CD4-positive, alpha-beta T cell treated with Interleukin-15 for 4 hours (primary cell): ENCODE measurements around the gene MED16.
A peak's percentile ranks its signal among the peaks of the same experiment; 100 is the strongest.
"Not testable (repeated sequence)": the region's sequence is repeated elsewhere in the genome, so short reads cannot be mapped to it uniquely, and the experiment has no call there.

Experiments
- DNase-seq: peaks from one replicate; pipeline ENCODE4 v3.0.0-alpha.2; 2020; ENCODE audit warnings: low spot score

The MED16 gene

DNA sequence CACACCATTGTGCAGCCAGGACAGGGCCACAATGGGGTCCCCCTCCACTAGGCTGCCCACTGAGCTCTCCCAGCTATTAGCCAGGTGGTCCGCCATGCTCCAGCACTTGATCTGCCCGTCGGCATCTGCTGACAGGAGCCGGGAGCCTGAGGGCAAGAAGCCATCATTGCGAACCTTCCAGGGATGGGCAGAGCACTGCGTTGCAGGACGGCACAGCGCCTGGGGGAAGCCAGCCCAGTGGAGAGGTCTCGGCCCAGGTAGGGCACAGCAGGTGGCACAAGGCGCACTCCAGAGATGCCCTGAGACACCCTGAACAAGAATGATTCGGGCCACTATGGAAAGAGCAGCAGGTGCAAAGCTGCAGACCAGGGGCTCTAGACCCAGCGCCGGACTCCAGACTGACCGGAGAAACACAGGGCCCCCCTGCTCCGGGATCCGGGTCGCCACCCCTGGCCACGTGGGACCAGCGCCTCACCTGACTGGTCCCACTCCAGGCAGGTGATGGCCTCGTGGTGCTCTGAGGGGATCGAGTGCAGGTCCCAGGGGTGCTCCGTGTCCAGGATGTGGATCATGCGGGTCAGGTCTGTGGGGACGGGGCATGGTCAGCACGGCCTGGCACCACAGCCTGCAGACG lies 3.2 kb downstream of the MED16 start:
- no peak for DNase-seq

DNA sequence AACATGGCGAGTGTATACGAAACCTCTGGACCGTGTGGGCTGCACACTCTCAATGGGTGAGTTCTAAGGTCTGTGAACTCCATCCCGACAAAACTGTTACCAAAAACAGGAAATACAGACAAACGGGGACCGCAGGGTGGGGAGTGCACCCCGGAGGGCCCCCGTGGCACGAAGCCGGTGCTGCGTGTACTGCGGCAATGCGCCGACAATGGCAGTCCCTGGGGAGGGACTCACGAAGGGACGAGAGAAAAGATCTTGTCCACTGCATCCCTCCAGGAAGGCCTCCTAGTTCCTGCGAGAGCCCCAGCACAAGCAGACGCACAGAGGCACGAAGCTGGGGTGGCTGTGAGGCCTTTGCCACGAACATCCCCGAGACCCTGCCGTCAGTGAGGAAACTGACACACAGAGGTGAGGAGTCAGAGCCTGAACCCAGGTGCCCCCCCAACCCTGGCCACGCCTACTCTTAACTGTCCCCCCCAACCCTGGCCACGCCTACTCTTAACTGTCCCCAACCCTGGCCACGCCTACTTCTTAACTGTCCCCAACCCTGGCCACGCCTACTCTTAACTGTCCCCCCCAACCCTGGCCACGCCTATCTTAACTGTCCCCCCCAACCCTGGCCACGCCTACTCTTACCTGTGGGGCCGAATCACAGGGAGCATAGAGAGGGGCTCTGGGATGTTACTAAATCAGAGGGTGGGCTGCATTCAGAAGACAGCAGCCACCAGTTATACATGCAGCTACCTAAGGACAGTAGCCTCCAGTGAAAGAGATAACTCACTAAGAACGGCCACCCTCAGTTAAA lies 4.2 kb downstream of the MED16 start:
- DNase-seq: no peak

- no peak for DNase-seq
Measured at GRCh38 chr19:887599-887998, 5.4 kb downstream of the MED16 start.

- DNase-seq: no peak
Measured at GRCh38 chr19:887072-887471, 5.9 kb downstream of the MED16 start.

- DNase-seq: no peak
Measured at GRCh38 chr19:885536-886224, 7.3 kb downstream of the MED16 start.

DNA sequence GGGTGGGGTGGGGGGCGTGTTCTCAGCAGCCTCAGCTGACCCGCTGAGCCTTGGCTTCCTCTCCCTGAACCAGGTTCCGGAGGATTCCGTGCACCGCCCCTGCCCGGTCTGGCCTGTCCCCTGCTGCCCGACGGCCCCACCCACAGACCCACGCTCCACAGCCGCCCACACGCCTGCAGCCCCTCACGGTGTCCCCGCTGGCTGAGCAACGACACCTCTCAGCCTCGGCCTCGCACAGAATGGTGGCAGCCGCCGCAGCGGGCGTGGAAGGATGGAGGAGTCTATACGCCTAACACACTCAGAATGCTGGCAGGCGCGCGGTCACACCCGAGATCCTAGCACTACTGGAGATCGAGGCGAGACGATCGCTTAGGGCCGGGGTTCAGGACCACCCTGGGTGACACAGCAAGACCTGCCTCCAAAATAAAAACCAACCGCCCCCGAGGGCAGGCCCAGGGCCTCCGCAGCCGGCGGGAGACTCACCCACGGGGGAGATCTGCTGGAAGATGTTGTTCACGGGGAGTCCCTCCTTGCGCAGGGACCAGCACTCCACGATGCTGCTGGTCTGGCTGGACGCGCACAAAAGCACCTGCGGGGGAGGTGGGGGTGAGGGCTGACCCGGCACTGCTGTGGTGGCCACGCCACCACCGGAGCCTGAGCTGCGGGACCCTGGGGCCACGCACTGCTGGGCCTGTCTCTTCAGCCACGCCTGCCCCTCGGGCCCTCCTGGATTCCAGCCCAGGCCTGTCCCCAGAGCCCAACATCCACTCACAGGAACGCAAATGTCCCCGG lies 8.4 kb downstream of the MED16 start:
- DNase-seq: no peak

GRCh38 chr19:883661-884211 lies 9.3 kb downstream of the MED16 start:
- no peak for DNase-seq

- DNase-seq: no peak
Measured at GRCh38 chr19:882871-883497, 10.0 kb downstream of the MED16 start.

DNA sequence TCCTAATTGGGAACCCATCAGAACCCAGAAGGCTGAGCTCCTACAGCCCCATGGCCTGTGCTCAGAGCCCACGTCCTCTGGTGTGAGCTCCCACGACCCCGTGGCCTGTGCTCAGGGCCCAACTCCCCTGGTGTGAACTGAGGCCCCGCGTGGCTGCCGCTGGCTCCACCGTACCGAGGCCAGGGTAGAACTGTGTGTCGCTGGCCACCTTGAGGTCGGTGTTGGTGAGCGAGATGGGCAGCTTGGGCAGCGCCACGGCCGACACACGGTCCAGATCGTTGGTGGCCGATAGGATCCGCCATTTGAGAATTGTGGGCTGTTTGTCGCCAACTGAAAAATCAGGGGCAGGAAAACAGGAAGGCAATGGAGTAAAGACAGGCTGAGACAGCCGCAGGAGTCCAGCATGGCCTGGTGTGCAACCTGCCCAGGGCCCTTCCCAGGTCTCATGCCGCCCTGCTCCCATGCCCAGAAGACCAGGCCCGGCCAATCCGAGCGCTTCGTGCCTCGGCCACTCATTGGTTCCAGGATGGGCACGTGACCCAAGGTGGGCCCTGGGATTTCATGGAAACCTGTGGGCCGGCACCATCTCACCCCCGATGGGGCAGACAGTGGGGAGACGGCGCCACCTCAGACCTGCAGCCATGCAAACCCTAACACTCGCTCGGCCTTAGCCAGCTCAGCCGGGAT lies 11.5 kb downstream of the MED16 start:
- no peak for DNase-seq

GRCh38 chr19:879711-880438 lies 13.1 kb downstream of the MED16 start:
- DNase-seq: no peak

DNA sequence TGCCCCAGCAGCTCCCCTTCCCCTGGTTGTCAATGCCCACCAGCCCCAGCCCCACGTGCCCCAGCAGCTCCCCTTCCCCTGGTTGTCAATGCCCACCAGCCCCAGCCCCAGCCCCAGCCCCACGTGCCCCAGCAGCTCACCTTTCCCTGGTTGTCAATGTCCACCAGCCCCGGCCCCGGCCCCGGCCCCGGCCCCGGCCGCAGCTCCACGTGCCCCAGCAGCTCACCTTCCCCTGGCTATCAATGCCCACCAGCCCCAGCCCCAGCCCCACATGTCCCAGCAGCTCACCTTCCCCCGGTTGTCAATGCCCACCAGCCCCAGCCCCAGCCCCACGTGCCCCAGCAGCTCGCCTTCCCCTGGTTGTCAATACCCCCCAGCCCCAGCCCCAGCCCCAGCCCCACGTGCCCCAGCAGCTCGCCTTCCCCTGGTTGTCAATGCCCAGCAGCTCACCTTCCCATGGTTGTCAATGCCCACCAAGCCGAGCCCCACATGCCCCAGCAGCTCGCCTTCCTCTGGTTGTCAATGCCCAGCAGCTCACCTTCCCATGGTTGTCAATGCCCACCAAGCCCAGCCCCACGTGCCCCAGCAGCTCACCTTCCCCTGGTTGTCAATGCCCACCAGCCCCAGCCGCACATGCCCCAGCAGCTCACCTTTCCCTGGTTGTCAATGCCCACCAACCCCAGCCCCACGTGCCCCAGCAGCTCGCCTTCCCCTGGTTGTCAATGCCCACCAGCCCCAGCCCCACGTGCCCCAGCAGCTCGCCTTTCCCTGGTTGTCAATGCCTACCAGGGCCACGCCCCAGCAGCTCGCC lies 14.0 kb downstream of the MED16 start:
- not testable (repeated sequence) for DNase-seq

GRCh38 chr19:877992-878660 lies 14.9 kb downstream of the MED16 start:
- not testable (repeated sequence) for DNase-seq

GRCh38 chr19:876780-877314 lies 16.1 kb downstream of the MED16 start:
- no peak for DNase-seq

DNA sequence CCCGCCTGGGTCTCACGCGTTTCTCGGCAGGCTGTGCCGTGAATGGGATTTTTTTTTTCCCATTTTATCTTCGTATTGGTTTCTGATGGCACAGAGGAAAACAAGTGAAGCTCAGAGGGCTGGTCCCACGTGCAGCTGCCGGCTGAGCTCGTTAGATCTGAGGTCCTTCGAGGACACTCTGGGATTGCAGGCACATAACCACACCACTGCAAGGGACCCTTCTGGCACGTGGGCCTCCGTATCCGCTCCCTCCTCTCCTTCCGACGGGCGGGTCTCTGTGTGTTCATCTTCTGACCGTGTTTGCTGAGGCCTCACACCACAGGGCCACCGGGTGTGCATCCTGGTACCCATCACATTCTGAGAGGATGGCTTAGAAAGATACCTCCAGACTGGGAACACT lies 16.9 kb downstream of the MED16 start:
- no peak for DNase-seq

GRCh38 chr19:875265-875879 lies 17.6 kb downstream of the MED16 start:
- no peak for DNase-seq

DNA sequence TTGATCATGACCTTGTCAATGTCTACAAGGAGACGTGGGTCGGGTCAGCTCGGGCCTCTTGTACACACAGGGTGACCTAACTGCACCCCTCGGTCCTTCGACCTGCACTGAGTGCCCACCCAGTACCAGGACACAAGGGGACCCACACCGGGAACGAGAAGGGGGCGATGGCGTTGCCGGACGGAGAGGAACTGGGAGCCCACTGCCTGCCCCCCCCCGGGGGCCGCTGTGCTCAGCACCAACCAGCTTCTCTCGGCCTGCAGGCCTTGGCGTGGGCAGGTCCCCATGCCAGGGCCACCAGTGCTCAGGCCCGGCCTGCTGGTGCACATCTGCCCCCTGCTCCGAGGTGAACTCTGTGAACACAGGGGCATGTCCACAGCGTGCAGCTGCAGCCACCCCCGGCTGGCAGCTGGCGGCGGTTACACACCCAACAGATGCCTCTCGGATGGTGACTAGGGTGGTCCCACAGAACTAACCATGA lies 19.4 kb downstream of the MED16 start:
- no peak for DNase-seq

DNA sequence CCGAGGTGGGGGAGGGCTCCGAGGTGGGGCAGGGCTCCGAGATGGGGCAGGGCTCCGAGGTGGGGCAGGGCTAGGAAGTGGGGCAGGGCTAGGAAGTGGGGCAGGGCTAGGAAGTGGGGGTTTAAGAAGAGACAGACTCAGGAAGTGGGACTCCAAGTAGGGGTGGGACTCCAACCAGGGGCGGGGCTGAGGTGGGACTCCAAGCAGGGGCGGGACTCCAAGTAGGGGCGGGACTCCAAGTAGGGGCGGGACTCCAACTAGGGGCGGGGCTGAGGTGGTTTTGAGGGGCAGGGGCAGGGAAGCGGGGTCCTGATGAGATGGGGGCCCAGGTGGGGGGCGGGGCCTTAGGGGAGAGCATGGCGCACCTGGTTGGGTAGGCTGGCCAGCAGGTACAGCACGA lies 19.9 kb downstream of the MED16 start:
- DNase-seq: peak; percentile 77
